Measurements from ENCODE around the gene NFXL1.

- TF ChIP-seq CTCF (IDR thresholded peaks at IDR 0.05) (no peak), TCF7L2 (IDR thresholded peaks at IDR 0.05; ENCODE audit: low read depth, low read length) (no peak)
Measured at GRCh38 chr4:47819178-47819577, 95.2 kb downstream of the NFXL1 start.
